GM18858 (cell line): ENCODE data around the gene PPP3CB.

Experiments
- ATAC-seq: cut with Tn5 transposase; IDR thresholded peaks from one replicate; pipeline ENCODE4 v1.9.1; 2021; ENCODE audit not compliant: unreplicated experiment

Gene PPP3CB

GRCh38 chr10:73495884-73496674 is at the start of gene PPP3CB:
Gene PPP3CB, minus strand, starts transcription at chr10:73496024. Its CDS starts 135 bp downstream, at chr10:73495889.
- ATAC-seq, result peak; percentile 32

- no peak for ATAC-seq
These were observed 49.5 kb upstream of the PPP3CB start for GRCh38 chr10:73545357-73545756.

GRCh38 chr10:73537709-73538108 is 41.9 kb upstream of the PPP3CB start:
- ATAC-seq, result no peak

GRCh38 chr10:73537288-73537687 is 41.5 kb upstream of the PPP3CB start:
- ATAC-seq, result no peak

GRCh38 chr10:73534857-73535256 is 39.0 kb upstream of the PPP3CB start:
- no peak for ATAC-seq

- ATAC-seq, result no peak
These were observed 33.4 kb upstream of the PPP3CB start for GRCh38 chr10:73529089-73529832.

GRCh38 chr10:73522263-73522662 is 26.4 kb upstream of the PPP3CB start:
- ATAC-seq, result no peak

- no peak for ATAC-seq
These were observed 23.5 kb upstream of the PPP3CB start for GRCh38 chr10:73519336-73519735.

- ATAC-seq, result no peak
These were observed 21.5 kb upstream of the PPP3CB start for GRCh38 chr10:73517166-73517888.

GRCh38 chr10:73512207-73512743 is 16.5 kb upstream of the PPP3CB start:
- ATAC-seq, result no peak

GRCh38 chr10:73509695-73510094 is 13.9 kb upstream of the PPP3CB start:
- no peak for ATAC-seq

GRCh38 chr10:73506491-73506890 is 10.7 kb upstream of the PPP3CB start:
- ATAC-seq, result no peak

- ATAC-seq, result no peak
These were observed 10.2 kb upstream of the PPP3CB start for GRCh38 chr10:73506074-73506473.

- ATAC-seq, result no peak
These were observed 7.2 kb upstream of the PPP3CB start for GRCh38 chr10:73503037-73503436.

GRCh38 chr10:73501651-73502050 is 5.8 kb upstream of the PPP3CB start:
- ATAC-seq, result no peak

- ATAC-seq, result no peak
These were observed 1.8 kb upstream of the PPP3CB start for GRCh38 chr10:73497623-73498022.

- ATAC-seq, result peak; percentile 81
These were observed 469 bp downstream of the PPP3CB start for GRCh38 chr10:73495226-73495883.

- ATAC-seq, result no peak
These were observed 973 bp downstream of the PPP3CB start for GRCh38 chr10:73494877-73495225.

- ATAC-seq, result no peak
These were observed 1.6 kb downstream of the PPP3CB start for GRCh38 chr10:73494213-73494612.

GRCh38 chr10:73493781-73494180 is 2.0 kb downstream of the PPP3CB start:
- ATAC-seq, result no peak

GRCh38 chr10:73486601-73487000 is 9.2 kb downstream of the PPP3CB start:
- no peak for ATAC-seq
